NCI-H345 treated with DMSO at 0.1 percent for 48 hours (cell line): ENCODE results near the gene PTGES.
"Not testable (repeated sequence)": the region's sequence is repeated elsewhere in the genome, so short reads cannot be mapped to it uniquely, and the experiment has no call there.

ENCODE experiments used
- DNase-seq: peaks from one replicate; lab custom pipeline; 2025; ENCODE audit not compliant: unreplicated experiment; lab: John Stamatoyannopoulos, UW

The PTGES gene

DNA sequence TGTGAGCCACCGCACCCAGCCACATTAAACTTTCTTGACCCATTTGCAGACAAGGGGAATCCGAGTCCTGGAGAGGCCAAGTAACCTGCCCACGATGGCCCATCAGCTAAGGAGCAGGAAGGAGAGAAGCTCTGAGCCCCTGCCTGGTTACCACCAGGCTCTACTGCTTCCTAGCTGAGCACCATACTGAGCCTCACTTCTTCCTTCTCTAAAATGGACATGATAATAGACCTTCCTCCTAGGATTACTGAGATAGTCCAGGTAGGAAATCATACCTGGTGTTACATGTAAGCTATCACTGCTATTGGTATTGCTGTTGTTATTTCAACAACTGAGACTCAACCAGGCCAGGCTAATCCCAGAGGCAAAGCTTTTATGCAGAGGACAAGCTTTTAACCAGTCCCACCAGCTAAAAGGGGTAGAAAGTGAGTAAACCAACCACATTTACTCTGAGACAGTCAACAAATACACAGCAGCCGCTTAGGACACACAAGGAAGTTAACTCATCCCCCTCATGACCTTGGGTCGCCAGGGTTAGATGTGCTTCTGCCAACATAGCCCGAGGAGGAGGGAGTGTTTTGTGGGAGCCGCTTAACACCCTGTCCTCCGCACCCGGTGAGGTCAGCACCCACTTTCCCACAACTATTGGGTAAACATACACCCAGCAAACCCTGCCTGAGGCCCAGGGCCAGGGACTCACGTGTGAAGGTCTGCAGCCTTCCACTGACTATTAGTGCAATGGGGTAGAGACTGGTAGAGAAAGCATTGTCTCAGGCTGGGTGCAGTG is 20.6 kb upstream of the PTGES start:
- no peak for DNase-seq

DNA sequence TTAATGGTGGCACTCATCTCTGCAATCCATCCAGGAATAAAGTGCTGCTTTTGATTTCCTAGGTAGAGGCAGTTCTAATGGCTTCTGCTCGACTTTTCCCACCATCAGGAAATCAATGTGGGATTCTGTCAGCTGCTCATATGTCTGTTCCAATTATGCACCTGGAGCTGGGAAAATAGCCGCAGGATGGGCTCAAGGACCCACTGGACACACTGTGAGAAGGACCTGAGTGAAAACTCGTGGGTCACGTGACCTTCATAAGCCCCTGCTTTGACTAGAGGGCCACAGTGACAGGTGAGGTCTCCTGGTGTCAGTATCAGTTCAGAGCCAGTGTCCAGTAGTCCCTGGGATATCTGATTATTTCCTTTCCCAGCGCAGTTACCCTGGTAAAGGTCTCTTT is 17.9 kb upstream of the PTGES start:
- no peak for DNase-seq

DNA sequence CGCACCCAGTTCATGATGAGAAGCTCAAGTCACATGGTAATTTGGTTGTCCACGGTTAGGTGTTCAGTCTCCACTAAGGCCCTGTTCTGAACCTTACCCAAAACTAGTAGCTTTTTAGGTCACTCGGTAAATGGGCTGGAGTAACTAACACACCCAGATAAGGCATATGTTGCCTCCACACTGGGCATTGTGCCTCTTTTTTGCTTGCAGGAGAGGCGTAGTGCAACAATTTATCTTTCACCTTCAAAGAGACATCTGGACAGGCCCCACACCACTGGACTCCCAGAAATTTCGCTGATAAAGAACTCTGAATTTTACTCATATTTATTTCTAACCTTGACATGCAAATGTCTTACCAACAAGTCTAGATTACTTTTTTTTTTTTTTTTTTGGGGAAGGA is 16.8 kb upstream of the PTGES start:
- no peak for DNase-seq

DNA sequence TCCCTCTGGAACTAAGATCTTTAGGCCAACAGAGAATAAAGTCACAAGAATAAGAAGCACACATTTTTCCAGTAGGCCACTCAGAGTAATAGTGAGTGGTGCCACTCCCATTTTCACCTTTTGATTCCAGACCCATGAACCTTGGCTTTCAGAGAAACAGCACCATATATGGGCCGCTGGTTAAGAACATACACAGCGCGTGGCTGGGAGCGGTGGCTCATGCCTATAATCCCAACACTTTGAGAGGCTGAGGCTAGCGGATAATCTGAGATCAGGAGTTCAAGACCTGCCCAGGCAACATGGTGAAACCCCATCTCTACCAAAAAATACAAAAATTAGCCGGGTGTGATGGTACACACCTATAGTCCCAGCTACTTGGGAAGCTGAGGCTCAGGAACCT is 15.6 kb upstream of the PTGES start:
- no peak for DNase-seq

DNA sequence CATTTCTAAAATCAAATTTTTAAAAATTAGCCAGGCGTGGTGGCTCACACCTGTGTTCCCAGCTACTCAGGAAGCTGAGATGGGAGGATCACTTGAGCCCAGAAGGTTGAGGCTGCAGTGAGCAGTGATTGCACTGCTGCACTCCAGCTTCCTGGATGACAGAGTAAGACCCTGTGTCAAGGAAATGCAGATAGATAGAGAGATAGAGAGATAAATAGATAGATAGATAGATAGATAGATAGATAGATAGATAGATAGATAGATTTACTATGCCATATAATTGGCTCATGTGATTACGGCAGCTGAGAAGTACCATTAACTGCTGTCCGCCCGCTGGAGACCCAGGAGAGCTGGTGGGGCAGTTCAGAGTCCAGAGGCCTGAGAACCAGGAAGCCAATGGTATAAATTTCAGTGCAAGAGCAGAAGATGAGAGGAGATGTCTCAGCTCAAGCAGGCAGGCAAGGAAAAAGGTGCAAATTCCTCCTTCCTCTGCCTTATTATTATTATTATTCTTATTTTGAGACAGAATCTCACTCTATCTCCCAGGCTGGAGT is 13.0 kb upstream of the PTGES start:
- DNase-seq, result no peak

DNA sequence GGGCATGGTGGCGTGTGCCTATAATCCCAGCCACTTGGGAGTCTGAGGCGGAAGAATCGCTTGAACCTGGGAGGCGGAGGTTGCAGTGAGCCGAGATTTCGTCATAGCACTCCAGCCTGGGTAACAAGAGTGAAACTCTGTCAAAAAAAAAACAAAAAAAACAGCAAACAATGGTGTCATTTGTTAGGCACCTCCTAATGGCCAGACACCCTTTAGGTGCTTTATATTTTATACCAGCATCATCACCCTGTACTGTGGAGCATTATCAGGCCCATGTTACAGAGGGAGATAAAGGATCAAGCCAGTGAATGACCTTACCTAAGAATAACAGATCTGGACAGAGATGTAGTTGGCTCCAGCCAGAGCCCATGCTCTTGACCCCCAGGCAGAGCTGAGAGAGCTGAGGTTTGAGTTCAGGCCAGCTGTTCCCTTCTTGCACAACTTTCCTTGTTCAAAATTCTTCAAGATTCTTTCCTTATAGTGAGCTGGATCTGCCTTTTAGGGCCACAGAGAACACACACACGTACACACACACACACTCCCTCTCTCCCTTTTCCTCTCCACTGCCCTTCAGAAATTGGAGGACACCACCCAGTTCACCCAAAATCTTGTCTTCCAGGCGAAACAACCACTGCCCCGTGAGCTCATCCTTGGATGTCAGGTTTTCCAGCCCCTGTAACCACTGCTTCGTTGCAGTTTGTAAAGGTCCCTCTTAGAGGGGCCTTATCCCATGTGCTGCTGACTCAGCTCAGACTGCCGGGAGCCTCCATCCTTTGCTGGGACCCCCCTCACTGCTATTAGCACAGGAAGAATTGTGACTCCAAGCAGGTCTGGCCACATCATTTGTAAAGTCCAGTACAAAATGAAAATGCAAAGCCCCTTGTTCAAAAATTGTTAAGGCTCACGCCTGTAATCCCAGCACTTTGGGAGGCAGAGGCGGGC is 10.4 kb upstream of the PTGES start:
- no peak for DNase-seq

DNA sequence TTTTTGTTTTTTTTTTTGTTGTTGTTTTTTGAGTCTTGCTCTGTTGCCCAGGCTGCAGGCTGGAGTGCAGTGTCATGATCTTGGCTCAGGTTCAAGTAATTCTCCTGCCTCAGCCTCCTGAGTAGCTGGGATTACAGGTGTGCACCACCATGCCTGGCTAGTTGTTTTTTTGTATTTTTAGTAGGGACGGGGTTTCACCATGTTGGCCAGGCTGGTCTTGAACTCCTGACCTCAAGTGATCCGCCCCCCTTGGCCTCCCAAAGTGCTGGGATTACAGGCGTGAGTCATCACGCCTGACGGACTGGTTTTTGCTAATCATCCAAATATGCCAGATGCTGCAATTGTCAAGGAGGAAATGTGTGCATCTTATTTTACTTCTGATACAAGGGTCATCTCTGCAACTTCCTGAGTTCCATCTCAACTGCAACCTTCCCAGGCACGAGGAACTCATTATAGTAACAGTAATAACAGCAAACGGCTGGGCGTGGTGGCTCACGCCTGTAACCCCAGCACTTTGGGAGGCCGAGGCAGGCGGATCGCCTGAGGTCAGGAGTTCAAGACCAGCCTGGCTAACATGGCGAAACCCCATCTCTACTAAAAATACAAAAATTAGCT is 9.6 kb upstream of the PTGES start:
- DNase-seq, result not testable (repeated sequence)

DNA sequence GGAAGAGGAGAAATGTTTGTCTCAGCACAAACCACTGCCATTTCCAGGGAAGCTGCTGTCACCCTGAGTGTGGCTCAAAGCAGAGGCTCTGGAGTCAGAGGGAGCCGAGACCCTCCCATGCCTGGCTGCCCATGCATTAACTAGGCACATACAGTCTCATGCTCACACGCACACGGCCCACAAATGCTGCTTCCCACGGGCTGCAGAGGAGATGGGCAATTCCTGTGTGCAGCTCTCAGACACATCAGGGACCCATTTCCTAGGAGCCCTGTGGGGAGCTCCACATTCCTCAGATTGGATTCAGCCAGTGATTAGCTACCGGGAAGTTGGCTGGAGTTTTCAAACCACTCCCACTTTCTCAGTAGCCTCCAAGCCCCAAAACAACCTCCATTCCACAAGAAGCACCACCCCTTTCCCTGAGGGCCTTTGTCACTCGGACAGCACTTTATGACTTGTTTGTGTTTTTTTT is 9.1 kb upstream of the PTGES start:
- DNase-seq, result no peak

DNA sequence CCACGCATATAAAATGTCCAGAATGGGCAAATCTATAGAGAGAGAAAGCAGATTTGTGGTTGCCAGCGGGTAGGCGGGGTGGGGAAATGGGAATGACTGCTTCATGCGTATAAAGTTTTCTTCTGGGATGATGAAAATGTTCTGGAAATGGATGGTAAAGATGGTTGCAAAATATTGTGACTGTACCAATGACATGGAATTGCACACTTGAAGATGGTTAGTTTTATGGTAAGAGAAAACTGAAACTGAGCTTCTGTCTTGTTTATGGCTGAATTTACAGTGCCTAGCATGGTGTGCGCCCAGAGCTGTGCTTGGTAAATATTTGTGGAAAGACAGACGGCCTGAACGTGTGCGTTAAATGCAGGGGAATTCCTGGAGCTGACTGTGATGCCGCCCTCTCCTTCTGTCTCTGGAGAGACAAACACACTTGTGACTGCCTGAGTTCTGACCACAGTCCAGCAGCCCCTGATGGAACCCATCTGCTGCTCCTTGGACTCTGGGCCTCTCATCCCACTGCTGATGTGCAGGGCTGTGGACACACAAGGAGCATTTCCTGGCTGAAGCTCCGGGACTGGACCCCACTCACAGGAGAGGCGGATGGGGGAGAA is 8.6 kb upstream of the PTGES start:
- DNase-seq, result no peak

DNA sequence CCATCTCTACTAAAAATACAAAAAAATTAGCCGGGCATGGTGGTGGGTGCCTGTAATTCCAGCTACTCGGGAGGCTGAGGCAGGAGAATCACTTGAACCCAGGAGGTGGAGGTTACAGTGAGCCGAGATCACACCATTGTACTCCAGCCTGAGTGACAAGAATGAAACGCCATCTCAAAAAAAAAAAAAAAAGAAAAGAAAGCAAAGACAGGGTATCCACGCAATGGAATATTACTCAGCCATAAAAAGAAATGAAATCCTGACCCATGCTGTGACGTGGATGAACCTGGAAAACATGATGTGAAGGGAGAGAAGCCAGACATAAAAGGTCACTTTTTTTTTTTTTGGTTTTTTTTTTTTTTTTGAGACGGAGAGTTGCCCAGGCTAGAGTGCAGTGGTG is 7.9 kb upstream of the PTGES start:
- not testable (repeated sequence) for DNase-seq

DNA sequence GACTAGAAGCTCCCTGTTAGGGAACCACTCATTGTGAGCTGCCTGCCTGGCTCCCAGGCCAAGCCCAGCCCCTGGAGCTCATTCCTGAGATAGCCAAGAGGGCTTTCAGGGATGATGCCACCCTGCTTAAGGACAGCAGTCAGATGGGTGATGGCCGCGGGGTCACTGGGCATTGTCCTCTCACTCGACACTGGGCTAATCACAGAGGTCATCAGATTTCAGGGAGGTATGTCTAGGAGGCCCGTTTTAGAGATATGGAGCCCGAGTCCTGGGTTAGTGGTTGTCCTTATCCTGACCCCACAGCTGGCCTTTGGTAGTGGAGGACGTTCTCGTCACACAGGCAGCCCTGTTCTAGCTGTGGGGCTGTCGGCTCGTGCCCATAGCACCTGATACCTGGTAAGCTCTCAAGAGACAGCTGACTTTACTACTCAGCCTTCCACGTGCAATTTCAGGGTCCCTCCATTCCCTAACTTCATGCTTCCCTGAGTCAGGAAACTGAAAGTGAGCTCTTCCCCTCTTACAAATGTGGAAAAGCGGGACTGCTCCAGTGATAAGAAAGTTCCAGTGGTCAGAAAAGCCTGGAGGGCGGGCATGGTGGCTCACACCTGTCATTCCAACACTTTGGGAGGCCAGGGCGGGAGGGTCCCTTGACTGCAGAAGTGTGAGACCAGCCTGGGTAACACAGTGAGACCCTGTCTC is 7.1 kb upstream of the PTGES start:
- no peak for DNase-seq

DNA sequence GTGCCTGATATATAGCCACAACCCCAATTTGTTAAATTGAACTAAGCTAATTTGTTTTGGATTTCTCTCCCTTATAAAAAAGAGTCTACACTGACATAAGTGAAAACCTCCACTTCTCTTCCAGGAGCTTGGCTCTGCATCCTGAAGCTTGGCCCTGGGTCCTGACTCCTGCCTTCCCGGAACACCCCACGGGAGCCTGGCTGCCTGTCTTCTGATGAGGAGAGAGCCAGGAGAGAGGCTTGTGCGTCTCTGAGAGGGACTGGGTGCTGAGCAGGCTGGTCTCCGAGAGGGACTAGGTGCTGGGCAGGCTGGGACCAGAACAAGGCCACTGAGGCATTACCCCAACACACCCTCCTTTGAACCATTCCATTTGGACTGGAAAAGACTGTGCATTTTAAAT is 6.5 kb upstream of the PTGES start:
- no peak for DNase-seq

DNA sequence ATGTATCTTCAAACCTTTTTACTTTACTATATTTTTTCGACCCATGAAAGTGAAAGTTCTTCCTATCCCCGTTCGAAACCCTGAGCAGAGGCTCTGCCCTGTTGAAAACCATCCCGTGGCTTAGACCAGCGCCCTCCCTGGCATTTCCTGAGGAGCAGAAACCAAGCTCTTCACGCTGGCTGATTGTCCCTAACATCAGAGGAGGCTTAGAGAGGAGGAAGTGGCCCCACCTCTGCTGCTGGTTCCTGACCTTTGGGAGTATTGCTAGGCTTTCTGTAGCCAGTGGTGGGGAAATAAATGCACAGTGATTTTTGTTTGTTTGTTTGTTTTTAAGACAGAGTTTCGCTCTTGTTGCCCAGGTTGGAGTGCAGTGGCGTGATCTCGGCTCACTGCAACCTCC is 4.2 kb upstream of the PTGES start:
- DNase-seq, result no peak

DNA sequence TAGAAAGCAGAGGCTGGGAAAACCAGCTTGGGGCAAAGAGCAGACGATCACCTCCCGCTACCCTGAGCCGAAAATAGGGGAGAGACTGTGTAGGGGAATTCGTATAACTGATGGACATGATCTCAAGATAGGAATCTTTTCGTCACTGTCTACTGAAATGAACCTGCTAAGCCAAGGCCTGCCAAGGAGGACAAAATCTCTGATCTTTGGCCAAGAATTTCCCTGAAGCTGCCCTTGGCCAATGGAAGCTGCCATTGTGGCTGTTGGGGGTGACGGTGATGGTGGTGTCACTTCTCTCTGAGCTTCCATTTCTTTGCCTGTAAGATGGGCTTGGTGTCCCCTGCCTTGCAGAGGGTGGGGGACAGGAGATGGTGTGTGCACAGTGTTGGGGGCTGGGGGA is 3.3 kb upstream of the PTGES start:
- no peak for DNase-seq

DNA sequence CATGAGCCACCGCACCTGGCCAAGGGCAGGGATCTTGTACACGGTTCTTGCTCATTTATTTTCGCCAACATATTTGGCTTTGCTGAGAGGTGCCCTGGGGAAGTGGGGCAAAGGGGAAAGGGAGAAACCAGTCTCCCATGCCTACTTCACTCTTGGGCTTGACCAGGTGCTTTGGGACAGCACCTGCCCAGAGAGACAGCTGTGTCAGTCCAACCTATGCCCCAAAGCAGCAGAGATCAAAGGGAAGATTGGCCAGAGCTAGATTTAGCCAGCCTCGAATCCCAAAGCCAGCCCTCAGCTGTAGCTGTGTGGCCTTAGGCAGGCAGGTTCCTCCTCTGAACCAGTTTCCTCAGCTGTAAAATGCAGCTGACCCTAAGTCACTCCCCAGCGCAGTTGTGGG is 2.3 kb upstream of the PTGES start:
- no peak for DNase-seq

DNA sequence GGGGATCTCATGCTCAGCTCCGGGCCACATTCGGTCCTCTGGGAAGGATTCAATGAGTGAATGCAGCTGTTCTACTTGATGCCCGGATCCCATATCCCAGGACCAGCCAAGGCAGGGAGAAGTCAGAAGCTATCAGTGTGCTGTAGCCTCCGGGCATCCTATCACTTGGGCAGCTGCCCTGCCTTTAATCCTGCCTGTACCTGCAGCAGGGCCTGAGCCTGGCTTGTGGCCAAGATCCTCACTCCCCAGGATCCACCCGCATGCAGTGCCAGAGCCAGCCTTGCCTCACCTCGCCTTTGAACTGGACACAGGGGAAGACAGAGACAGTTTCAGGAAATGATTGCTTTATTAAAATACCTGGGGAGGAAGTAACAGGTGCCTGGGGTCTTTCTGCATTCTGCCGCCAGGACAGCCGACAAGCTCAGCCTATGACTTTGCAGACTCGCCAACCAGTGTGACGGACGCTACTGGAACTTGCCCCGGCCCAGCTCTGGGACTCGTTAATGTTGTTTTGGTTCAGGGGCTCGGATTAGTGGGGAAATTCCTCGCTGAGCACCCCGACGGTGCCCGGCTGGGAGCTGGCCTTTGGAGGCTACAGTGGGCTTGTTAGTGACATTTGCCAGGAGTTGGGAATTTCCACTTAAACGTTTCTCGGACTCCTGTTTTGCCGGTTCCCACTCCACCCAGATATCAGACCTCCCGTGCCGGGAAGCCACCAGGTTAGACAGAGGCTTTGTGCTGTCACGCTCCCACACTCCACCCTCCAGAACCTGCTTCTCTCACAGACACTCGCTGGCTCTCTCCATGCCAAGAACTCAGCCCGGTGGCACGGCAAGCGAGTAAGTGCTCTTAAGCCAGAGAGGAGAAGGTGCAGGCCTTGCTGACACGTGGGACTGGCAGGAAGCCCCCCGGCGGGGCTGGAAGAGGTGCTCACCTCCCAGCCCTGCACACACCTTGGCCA is 721 bp downstream of the PTGES start:
- DNase-seq, result peak; percentile 72

DNA sequence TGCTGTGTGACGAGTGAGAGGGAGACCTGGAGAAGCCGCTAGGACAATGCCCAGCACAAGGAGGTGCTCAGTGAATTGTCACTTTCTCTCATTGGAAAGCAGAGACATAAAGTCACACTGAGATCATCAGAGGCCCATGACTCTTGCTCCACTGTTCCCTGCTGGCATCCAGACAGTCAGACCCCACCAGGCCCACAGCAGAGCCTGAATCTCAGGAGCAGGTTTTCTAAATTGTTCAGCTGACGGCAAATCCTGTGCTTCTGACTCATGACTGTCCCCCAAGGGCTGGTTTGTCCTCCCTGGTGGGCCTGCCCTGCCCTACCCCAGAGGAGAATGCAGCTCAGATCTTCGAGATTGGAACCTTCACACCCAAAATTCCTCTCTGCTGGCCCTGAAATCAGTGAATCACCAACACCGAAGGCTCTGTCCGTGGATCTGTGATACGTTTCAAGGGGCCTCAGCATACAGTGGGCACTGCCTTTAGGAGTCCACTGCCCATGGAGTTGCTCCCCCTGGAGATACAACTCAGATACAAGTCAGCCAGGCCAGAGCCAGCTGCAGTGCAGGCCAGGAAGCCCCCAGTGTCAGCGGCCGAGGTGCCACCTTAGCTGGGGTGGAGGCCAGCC is 2.7 kb downstream of the PTGES start:
- no peak for DNase-seq

DNA sequence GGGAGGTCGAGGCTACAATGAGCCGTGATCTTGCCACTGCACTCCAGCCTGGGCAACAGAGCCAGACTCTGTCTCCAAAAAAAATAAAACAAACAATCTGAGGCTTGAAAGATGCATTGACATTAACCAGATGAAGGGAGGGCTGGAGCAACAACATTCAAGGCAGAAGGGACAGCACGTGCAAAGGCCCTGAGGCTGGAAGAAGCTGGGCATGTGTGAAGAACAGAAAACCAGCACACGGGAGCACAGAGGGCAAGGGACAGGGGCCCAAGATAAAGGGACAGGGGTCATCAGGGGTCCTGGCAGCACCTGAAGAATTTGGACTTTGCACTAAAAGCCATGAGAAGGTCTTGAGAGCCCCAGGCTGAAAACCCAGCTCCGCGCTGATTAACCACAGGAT is 3.3 kb downstream of the PTGES start:
- DNase-seq, result no peak

DNA sequence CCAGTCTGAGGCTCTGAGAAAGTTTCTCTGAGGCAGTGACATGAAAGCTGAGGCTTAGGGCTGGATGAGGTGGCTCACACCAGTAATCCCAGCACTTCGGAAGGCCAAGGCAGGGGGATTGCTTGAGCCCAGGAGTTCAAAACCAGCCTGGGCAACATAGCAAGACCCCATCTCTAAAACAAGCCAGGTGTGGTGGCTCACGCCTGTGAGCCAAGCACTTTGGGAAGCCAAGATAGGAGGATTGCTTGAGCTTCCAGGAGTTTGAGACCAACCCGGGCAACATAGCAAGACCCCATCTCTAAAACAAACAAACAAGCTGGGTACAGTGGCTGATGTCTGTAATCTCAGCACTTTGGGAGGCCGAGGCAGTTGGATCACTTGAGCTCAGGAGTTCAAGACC is 3.8 kb downstream of the PTGES start:
- DNase-seq, result not testable (repeated sequence)
